ENCODE measurements around the gene GFER.
"Not testable (repeated sequence)": the region's sequence is repeated elsewhere in the genome, so short reads cannot be mapped to it uniquely, and the experiment has no call there.

The GFER gene

GRCh38 chr16:1958143-1958491, 25.9 kb upstream of the GFER start:
- DNase-seq: not testable (repeated sequence)

- DNase-seq: no peak
Measured at GRCh38 chr16:1958715-1959268, 25.2 kb upstream of the GFER start.

GRCh38 chr16:1959269-1960039, 24.5 kb upstream of the GFER start, which contains the start of gene NDUFB10:
TSS of gene NDUFB10 (plus strand) at chr16:1959538. CDS start at chr16:1959625, 87 bp downstream.
- peak; percentile 63 for DNase-seq

- DNase-seq: no peak
Measured at GRCh38 chr16:1960665-1961630, 23.0 kb upstream of the GFER start.

- no peak for DNase-seq
Measured at GRCh38 chr16:1961651-1962067, 22.3 kb upstream of the GFER start.

- not testable (repeated sequence) for DNase-seq
Measured at GRCh38 chr16:1962161-1963153, 21.5 kb upstream of the GFER start.

GRCh38 chr16:1963806-1964505, 20.0 kb upstream of the GFER start:
- DNase-seq: no peak

- DNase-seq: peak; percentile 88
Measured at GRCh38 chr16:1964506-1965395, 19.2 kb upstream of the GFER start, which contains the start of gene RPS2. TSS of gene RPS2 (minus strand) at chr16:1964826. CDS start at chr16:1964625, 201 bp downstream.

GRCh38 chr16:1965396-1966001, 18.5 kb upstream of the GFER start:
- no peak for DNase-seq

GRCh38 chr16:1966460-1966859, 17.5 kb upstream of the GFER start, which contains the start of gene RNF151:
TSS of gene RNF151 (plus strand) at chr16:1966856. CDS start at chr16:1966882, 26 bp downstream.
- no peak for DNase-seq

GRCh38 chr16:1968146-1968953, 15.6 kb upstream of the GFER start:
- DNase-seq: no peak

- peak; percentile 81 for DNase-seq
Measured at GRCh38 chr16:1971796-1972489, 12.1 kb upstream of the GFER start, which contains the start of gene TBL3. TSS of gene TBL3 (plus strand) at chr16:1972053. CDS start at chr16:1972165, 112 bp downstream.

- no peak for DNase-seq
Measured at GRCh38 chr16:1972490-1972877, 11.5 kb upstream of the GFER start.

GRCh38 chr16:1973461-1974156, 10.4 kb upstream of the GFER start:
- DNase-seq: no peak

GRCh38 chr16:1974157-1975070, 9.6 kb upstream of the GFER start:
- DNase-seq: no peak

Data from NCI-H774 (cell line).